GM21737 (cell line): ENCODE data around the gene GTPBP4.
A peak's percentile ranks its signal among the peaks of the same experiment; 100 is the strongest.
"Not testable (repeated sequence)": the region's sequence is repeated elsewhere in the genome, so short reads cannot be mapped to it uniquely, and the experiment has no call there.

ENCODE experiments used
- ATAC-seq: cut with Tn5 transposase; IDR thresholded peaks from one replicate; pipeline ENCODE4 v1.9.1; 2021; ENCODE audit warnings: mild to moderate bottlenecking, moderate library complexity; ENCODE audit not compliant: unreplicated experiment

The GTPBP4 gene

GRCh38 chr10:1054684-1055083, 66.5 kb downstream of the GTPBP4 start:
- no peak for ATAC-seq

DNA sequence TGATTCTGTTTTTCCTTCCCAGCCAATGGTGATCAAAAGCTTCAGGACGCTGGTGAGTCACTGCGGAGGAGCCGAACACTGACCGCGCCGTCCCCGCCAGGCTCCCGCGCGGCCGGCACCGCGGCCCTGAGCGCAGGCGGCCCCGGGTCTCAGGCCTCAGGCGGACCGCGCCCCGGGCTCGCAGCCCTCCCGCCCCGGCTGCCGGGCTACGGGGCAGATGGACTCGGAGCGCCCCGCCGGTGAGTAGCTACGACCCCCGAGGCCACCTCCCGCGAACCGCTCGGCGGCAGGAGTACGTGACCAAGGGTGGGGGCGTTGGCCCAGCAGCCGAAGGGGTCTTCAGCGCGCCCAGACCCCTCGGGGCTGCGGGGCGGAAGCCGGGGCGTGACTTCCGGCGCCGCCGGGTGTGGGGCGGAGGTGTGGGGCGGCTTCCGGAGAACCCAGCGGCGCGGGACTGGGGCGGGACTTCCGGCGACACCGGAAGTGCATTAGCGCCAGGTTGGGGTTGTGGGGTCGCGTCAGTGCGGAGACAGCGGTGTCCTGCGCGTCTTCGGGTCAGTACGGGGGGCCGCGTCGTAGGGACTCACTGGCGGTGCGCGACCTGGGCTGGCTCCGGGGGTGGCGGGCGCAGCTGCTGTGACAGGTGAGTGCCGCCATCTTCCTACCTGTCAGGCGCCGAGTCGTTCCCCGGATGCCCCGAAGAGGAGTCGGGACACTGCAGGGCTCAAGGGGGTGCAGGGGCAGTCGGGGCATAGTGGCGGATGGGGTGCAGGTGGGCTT, 68.3 kb downstream of the GTPBP4 start, which contains the start of gene WDR37:
WDR37 (plus strand) TSS at position 60 of the 780 bp plus-strand sequence. CDS start 15,771 bp downstream, outside the sequence.
- peak; percentile 87 for ATAC-seq

DNA sequence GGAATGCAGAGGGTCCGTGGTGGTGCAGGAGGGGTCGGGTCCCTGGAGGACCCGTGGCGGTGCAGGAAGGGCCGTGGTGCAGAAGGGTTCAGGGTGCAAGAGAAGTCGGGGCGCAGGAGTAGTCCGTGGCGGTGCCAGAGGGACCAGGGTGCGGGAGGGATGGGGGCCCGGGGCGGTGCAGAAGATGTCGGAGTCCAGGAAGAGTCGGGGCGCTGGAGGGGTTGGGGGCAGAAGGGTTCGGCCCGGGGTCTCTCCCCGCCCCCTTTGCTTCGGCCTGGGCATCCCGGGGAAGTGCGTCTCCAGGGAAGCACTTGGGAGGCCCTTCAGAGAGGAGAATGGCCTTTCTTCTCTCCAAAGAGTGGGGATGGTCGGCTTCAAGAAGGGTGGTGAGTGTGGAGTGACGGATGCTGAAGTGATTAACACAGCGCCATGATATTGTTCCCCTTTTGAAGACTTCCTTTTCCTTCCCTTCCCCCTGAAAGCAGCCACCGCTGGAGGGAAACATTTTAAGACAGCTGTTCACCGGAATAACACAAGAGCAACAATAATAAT, 68.9 kb downstream of the GTPBP4 start:
- peak; percentile 15 for ATAC-seq

DNA sequence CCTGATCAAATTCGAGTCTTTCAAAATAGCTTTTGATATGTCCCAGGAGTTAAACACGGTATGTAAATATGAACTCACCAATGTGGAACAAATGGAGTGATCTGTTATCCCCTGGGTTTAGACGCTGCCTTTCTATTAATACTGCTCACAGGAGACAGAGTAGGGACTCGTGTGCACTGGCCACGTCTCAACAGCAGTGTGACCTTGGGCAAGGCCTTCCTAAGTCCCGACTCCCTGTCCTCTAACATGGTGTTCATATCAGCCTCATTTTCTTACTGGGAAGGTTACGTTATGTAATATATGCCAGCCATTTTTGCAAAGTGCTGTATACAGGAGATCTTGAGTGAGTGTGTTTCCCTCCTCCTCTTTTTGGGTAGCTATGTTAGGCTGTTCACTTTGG, 69.8 kb downstream of the GTPBP4 start:
- no peak for ATAC-seq

DNA sequence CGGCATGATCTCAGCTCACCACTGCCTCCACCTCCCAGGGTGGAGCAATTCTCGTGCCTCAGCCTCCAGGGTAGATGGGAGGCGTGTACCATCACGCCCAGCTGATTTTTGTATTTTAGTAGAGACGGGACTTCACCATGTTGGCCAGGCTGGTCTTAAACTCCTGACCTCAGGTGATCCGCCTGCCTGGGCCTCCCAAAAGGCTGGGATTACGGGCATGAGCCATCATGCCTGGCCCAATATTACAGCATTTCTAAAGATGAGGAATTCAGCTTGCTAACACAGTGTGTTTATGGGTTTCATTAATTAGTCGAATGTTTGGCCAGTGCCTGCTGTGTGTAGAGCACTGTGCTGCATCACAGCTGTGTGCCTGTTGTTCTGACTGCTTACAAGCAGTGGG, 71.7 kb downstream of the GTPBP4 start:
- no peak for ATAC-seq

DNA sequence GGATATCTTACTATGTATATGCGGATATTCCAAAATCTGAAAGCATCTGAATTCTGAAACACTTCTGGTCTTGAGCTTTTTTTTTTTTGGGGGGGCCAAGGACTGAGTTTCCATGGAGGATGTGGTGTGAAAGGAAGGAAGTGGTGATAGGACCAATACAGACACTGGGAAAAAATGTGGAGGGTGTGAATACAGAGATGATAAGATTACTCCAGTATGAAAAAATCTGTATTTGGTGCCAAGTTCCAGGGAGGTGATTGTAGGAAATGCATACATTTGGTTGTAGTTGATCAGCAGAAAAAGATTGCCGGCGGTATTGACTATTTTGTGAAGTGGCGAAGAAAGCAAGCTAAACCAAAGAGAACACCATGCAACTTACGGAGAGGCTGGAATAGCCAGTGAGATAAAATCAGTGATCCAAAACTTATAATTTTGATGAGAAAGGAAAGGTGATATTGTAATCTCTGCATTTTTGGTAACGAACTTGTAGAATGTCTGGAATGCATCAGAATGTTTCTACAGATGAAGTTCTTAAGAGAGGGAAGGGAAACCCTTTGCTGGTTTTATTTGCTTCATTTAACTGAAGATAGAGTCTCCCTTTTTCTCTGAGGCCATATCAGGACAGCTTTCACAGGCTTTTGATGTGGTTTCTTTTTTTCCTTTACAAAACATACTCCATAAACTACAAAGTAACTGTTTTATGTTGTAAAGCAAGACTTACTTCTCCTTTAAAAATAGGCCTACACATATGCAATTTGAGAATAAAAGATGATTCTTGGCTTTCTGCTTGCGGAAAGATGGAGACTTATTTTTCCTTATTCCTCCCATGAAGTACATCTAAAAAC, 73.9 kb downstream of the GTPBP4 start:
- no peak for ATAC-seq

DNA sequence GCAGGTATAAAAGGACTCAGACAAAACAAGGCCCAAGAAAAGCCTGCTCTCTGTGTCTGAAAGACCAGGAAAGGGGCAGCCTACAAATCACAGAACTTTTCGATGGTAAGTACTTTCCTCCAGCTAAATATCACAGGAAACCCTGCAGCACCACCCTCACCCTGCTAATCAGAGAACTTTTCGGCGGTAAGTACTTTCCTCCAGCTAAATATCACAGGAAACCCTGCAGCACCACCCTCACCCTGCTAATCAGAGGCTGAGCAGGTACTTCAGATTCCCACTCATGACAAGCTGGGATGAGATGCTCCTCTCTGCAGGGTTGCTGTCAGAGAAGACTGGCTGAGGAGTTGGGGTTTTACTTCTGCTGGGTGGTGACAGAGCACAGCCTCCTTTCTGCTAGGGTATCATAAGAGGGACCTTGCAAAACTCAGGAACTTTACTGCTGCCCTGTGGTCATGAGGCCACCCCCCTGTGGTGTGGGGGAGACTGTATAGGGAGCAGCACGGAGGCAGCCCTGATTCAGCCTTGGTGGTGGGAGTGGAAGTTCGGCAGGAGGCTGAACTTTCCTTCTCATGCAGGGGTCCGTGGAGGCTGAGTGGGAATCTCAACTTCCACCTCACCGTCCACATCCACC, 75.1 kb downstream of the GTPBP4 start:
- no peak for ATAC-seq

DNA sequence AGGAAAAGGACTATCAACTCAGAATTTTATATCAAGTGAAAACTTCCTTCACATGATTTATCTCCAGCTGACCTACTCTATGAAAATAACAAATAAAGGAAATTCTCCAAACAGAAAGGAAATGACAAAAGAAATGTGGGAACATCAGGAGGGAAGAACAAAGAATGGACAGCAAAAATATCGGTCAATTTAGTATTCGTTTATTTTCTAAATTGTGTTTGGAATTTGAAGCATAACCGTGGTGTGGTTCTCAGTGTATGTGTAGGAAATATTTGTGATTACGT, 76.7 kb downstream of the GTPBP4 start:
- ATAC-seq, result no peak

GRCh38 chr10:1066734-1067133, 78.5 kb downstream of the GTPBP4 start:
- not testable (repeated sequence) for ATAC-seq

DNA sequence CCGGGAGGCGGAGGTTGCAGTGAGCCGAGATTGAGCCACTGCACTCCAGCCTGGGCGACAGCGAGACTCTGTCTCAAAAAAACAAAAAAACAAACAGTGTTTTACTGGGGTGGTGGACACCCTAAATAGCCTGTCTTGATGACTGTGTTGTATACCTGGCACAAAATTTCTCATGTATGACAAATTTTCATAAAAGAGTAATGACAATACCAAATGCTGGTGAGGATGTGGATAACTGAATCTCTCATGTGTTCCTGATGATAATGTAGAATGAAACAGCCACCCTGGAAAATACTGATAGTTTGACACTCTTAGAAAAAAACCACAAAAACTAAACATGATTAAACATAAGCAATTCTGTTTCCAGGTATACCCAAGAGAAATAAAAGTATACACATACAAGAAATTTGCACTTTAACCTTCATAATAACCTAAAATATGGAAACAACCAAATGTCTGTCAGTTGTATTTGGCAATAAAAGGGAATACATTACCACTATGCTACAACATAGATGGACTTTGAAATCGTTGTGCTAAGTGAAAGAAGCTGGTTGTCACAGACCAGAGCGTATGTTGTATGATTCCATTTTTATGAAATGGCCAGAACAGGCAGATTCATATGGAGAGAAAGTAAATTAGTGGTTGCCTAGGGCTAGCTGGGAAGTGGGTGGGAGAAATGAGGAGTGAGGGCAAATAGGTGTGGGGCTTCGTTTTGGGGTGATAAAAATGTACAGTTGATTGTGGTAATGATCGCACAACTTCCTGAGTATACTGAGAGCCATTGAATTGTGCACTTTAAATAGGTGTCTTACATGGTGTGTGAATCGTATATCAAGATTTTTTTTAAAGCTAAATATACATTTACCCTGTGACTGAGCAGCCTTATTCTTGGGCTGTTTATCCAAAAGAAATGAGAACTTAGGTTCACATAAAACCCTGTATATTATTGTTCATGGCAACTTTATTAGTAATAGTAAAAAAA, 80.4 kb downstream of the GTPBP4 start:
- ATAC-seq, result no peak
